Suppressor macrophage (primary cell): Measurements from ENCODE around the gene LITAFD.
"Not testable (repeated sequence)": the region's sequence is repeated elsewhere in the genome, so short reads cannot be mapped to it uniquely, and the experiment has no call there.

Experiments
- DNase-seq, 4 experiments: peaks; one replicate each; pipeline ENCODE4 v3.0.0-alpha.2; 2020 to 2022

Gene LITAFD

DNA sequence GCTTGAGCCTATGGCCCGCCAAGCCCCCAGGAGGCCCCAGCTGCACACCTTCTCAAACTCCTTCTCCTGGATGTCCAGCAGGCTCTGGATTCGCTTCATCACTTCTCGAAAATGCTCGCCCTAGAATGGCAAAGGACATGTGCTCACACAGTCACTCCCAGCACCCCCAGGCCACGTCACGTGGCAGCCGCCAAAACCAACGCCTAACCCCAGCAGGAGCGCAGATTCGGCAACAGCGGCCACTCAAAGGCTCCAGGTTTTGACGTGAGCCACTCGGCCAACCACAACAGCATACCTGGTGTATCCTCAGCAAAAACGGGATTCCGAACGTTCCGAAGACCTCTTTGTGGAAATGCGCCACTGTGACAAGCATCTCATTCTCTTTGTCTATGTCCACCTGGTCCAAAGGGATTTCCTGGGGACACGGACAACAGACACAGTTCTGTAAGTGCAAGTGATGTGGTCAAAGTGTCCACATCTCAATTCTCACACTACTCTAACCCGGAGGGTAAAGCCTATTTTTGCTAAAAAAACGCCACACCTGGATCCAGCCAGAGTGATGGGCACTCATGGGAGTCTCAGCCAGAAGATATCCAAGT lies 12.7 kb downstream of the LITAFD start:
- no peak for DNase-seq

DNA sequence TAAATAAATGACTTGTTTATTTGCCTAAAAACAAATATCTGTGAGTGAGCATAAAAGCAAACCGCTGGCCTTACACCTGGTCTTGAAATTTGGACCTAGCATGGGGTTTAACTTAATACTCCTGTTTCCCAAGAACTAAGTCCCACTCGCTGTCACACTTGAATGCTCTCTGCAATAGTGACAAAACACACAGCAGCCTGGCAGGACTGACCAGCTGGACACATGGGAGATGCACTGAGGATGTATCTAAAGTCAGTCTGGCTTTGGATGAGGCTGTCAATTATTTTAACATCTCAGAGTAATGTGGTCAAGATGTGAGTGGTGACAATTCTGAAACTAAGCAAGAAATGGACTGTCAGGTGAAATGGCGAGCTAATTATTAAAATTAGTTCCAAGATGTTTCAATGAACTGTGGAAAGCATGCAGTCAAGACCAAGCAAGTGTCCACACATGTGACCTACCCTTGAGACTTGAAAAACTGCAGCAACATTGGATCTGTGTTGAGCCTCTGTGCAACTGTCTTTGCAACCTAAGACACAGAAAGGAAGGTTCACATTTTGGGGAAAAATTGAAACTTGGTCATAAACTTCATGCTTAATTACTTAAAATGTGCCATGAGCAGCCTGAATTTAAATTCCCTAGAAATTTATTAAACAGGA lies 16.6 kb downstream of the LITAFD start:
- no peak for DNase-seq

DNA sequence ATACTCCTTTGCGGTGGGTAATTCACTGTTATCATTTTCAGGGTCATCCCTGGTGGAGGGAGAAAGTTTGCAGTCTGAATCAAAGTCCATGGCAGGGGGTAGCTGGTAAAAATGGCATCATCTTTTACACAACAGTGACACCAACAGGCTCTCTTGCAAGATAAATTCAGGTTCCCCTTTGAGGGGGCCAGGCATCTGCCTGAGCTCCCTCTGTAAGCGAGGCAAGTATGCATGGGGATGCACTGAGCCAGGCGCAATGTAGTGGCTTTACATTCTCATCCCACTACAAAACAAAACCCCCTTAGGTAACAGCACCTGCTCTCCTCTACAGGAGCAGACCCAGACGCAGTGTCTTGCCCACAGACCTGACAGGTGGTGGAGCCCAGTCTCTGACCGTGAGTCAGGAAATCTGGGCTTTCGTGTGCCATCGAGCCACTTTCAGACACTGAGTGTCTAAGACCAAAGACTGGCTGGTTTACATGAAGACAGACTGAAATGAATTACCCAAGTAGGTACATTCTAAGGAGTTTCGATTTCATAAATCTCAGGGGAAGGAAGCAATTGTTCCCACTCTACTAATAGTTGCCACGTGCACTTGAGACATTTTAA lies 17.7 kb downstream of the LITAFD start:
- no peak for DNase-seq

DNA sequence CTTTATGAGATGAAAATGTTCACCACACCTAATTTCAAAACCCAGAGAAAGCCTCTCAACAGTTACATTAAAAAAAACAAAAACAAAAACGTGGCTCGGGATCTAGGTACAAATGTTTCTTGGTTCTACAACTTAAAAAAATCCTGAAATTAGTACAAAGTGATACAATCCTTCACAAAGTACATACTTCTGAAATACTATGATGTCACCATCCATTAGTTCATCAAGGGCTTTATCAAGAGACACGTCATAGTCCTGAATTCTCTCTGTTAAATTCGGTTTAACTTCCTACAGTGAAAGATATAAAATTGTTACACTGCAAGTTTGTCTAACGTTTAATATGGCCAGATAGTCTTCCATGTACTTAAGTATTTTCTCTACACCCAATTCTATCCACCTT lies 18.2 kb downstream of the LITAFD start:
- DNase-seq: no peak

DNA sequence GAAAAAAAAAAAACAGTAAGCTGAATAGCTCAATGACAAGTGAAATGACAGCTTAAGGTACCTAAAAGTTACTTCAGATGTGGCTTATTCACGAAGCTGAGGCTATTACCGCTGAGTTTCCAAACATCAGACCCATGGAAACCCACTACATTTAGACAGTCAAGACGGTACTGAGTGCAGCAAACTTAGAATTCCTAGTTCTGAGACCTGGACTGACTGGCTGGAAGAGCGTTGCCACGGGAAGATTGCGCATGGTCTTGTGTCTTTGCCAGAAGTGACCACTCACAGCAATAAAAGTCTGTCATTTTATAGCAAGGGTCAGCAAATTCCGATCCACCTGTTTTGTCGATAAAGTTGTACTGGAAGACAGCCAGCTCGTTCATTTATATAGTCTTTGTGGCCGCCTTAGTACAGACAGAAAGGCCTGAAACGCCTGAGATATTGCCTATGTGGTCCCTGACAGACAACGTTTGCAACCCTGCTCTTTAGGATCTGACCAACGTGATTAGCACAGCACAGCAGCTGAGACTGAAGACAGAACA lies 19.2 kb downstream of the LITAFD start:
- no peak for DNase-seq

DNA sequence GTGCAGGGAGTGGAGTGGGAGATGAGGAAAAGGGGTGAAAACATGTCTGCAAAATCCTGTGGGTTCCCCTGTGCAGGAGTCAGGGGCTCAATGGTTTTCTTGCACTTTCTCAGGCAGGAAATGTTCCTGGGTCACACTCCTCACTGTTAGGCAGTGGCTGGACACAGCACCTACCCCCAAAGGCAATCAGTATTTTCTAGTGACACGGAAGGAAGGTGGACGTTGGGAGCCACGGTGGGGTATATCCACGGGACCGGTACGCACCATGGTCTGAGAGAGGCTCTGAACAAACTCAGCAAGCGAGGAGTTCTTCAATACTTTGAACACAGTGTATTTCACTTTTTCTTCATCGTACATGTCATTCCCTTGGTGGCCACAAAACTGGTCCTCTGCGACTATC lies 20.9 kb downstream of the LITAFD start:
- DNase-seq: no peak

DNA sequence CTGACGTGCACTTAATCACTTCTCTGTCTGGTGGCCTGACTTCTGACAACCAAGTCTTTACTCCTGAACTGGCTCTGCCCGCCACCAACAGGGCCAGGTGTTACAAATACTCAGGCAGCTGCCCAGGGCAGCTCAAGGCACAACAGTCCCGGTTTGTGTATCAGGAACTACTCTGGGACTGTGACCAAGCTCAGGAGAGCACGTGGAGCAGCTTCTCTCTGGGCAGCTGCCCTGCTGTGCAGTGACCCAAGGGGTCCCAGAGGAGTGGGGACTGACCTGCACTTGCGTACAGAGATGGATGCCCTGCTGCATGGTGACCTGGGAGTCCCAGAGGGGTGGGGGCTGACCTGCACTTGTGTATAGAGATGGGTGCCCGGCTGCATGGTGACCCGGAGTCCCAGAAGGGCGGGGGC lies 21.9 kb downstream of the LITAFD start:
- no peak for DNase-seq

DNA sequence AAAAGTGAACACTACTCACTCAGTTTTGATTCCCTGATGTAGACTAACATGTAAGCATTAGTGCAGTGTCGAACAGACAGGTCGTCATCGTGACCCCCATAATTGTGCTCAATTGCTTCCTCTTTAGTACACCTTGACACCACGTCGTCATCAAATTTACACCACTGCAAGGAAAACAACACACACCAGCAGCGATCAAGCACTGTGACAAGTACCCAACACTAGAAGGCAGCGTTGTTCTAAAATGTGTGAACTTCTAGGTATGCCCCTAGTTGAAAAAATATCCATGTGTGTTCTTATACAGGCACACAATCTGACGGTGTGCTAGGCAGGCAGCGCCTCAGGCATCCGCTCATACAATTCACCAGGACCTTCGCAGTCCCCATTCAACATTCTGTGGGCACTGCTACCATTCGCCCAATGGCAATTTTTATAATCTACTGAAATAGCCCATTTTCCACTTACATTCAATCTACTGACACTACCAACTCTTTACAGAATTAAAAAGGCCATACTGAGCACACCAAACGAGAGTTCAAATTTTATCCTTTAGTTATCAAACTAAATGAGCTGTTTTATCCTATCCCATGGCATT lies 23.1 kb downstream of the LITAFD start:
- peak in 3 of 4 experiments; percentile 17 to 52 (median 36) for DNase-seq

DNA sequence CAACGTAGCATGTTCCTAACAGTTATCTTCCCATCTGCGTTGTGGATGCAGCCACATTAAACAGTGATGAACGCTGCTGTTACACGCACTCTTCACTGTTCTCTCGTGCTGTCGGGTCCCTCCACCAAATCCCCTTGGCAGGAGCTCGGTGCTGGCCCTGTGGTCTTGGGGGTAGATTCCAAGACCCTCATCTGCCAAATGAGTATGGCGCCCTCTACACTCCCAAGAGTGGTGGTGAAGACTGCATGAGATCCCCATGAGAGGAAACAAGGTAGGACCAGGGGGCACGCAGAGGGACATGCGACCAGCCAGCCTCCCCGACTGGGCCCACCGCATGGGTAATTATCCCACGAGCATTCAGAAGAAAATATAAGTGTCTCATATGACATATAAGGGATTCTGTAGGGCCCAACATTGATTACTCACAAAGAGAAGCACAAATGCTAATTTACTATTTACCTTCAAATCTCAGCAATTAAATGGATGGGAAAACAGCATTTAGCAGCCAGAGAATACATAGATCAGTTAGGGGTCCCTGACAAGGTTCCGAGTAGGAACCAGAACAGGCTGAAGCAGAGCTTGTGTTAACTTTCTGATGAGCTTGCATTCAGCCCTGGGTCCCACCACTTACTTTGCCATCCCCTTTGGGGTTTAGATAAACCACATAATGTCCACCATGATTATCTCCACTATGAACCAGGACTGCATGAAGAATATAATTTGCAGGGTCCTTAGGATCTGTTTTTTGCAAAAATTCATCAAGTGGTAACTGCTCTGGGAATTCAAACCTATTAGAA lies 23.8 kb downstream of the LITAFD start:
- no peak for DNase-seq

DNA sequence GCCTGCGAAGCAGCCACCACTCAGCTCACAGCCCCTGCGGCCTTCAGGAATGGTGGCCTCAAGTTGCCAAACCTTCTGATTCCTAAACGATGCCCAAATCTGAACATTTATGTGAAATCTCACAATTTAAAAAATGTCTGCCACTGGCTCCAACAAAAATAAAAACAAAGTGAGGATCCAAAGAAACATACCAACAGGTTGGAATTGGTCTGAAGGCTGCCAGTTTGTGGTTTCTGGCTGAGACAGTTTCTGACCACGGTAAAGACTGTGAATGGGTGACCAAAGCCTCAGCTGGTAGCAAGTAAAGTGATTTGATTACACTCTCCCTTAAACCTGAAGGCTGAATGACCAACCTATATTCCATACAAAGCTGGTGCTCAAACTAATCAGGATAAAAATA lies 24.9 kb downstream of the LITAFD start:
- no peak for DNase-seq

DNA sequence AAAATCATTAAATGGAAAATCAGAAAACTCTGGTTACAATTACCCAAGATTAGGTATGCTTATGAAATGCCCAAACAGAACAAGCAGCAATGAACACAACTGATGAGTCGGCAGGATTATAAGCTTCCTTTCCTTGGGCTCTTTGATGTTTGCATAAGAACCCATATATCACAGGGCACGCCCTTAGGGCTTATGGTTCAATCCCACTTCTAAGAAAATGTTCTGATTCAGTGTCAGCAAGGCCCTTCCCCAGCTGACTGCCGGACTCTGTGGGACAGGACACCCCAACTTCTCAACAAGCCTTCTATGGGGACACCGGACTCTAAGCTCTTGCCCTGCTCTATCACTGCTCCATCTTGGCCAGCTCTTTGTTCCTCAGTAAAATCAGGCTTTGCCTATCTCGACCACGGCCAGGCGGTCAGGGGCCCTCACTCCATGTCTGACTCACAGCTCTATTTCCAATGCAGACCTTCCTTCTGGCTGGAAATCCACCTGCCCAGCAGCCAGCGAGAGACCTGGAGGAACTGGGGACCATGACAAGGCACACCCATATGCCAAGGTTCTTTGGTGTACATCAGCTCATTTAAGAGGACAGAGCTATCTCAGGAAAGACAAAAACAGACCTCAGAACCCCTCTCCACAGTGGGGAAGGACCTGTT lies 26.8 kb downstream of the LITAFD start:
- peak in 1 of 4 experiments; percentile 32 for DNase-seq

DNA sequence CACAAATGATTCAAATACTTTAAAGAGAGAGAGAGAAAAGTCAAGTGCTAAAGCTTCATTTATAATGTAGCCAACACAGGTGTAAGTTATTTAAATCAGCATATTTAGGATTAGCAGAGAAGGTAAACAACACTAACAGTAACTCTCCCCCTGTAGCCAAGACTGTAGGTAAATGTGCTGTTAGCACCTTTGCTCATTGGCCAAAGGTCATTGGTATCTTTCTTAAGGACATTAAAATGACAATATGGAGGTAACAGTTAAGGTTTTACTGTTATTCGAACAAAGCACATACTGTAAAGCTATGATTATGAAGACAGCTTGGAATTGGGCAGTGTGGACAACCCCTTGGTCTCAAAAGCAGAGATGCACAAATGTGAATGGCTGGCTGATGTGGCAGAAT lies 28.7 kb downstream of the LITAFD start:
- DNase-seq: no peak

DNA sequence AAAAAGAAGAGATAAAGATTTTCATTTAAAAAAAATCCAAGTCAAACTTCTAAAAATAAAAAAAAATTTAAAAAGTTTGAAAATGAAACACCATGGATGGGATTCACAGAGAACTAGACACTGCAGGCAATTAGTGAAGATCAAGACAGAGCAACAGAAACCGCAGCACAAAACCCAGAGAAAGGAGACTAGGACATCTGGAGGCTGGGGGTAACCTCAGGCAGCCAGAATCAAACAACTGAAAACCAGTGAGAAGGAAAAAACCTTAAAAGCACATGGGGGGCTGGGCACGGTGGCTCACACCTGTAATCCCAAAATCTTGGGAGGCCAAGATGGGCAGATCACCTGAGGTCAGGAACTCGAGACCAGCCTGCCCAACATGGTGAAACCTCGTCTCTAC lies 30.6 kb downstream of the LITAFD start:
- DNase-seq: no peak

DNA sequence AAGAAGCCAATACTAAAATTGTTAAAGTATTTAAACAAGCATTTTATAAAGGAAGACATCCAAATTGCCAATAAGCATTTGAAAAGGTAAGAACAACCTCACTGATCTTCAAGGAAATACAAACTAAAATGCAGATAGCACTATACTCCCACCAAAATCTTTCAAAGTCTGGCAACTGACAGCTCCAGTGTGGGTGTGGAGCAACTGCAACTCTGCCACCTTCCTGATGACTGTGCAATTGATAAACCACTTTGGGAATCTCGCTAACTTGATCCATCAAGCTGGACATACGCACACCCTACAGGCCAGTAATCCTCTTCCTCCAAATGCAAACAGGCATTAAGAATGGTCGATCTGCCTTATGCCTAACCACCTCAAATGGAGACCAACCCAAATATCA lies 31.9 kb downstream of the LITAFD start:
- DNase-seq: no peak

DNA sequence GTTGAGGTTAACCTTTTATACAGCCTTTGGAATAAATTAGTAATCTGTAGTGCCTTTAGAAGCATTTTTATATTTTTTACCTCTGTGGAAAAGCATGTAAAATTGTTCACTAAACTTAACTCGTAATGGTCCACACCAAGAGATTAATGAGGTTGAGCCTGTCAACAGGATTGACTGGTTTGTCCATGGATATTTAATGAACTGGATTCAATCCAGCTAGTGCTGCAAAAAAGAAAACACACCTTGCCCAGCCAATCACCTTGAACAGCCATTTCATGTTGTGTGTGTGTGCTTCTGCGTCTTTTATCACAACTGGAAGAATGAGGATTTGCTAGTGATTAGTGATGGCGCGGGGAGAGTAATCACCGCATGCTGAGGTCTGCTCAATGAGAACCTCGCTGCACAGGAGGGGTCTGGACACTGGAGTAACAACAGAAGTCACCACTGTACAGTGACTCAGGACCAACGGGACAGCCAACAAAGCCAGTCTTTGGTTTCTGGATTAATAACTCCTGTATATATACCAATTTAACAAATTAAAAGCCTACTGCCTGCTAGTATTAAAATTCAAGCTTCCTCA lies 33.7 kb downstream of the LITAFD start:
- no peak for DNase-seq

DNA sequence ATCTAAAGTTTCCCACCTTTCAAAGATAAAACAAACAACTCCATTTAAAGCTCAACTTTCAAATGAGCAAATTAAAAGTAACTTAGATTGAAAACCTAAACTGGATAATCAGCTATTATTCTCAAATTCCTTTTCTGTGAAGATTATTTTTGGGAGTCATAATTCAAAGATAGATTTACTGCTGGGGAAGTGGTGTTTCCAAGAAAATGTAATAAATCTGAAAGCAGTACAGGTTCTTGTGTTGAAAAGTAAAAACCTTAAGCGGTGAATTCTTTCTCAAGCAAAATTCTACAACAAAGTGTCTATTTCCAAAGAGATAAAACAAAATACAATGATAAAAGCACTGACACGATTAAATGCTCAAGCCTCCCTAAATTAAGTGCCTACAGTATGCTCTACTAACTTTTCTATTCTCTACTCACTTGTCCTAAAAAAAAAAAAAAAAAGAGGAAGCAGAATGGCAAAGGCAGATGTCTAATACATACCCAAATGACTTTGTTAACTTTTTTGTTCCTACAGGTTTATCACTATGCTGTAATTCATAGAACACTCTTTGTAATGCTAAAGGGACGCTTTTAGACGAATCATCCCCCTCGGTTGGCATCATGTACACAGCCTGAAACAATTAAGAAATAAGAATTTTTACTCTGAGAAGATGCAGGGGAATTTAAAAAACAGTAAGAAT lies 34.5 kb downstream of the LITAFD start:
- no peak for DNase-seq

DNA sequence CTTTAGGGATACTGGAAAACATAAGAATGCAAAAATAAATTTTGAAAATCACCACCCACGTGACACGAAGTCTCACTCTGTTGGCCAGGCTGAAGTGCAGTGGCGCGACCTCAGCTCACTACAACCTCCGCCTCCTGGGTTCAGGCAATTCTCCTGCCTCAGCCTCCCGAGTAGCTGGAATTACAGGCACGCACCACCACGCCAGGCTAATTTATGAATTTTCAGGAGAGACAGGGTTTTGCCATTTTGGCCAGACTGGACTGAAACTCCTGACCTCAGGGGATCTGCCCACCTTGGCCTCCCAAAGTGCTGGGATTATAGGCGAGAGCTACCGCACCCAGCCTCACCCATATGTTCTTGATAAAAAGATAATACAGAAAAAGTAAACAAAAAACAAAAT lies 35.2 kb downstream of the LITAFD start:
- not testable (repeated sequence) for DNase-seq

DNA sequence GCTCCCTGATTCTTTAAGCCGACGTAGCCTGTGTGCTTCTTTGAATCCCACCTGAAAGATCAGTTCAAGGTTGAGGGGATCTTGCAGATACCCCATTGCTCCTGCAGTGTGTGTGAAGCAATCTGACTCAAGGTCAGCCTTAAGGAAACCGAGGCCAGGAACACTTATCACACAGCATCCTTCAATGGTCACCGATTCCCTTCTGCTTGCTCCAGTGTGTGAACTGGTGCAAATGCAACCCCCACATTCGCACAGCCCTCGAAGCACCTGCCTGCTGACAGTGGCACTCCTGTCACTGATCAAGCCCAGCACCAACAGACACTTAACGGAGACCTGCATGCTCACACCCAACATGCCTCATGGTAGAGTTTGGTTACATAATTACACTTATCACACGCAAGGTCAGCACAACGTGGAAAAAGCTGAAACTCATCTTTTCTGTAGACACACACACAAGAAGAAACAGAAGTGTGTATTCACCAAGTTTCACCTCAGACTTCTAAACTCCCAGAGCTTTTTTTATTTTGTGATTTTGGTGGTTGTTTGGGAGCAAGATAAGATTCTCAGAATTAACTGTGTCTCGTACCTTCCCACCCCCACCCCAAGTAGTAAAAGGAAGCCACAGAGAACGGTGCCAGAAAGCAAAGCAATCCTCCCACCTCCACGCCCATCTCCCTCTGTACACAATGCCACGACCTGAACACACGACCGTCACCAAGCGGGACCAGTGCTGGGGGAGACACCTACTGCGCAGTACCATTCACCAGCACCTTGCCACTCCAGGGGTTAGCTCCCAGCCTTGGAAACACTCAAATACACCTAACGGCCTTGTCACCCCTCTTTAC lies 37.2 kb downstream of the LITAFD start:
- DNase-seq: no peak

DNA sequence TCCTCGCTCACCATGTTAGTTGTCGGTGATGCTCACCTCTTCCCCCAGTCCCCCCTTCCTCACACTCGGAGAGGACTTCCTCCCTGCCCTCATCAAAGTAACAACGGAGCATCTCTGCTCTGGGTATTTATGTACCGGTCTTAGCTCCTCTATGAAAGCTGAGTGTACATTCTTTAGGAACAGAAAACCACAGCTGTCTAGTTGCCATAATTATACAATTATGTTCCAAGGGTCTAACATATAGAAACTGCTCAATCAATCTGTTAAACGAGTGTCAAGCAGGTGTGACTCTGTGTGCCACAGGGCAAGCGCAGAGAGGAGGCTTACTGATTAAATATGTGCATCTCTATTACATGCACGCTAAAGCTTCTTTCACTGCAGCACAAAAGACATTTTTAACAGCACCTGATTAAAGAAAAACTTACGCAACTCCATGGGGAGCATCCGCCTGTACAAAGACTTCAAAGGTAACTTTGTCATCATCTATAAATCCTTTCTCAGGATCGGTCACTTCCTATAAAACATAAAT lies 37.8 kb downstream of the LITAFD start:
- no peak for DNase-seq
